NB4 (cell line): Measurements from ENCODE around the gene ERFL.

Source experiments
- DNase-seq: peaks from one replicate; pipeline ENCODE4 v3.0.0; 2010; ENCODE audit warnings: low read depth
- H3K4me3 ChIP-seq: one replicate; pipeline ENCODE4 v1.5.1; 2011; ENCODE audit warnings: mild to moderate bottlenecking, low read depth, low read length, moderate library complexity
- CTCF ChIP-seq: IDR thresholded peaks from one replicate; pipeline ENCODE4 v1.5.1; 2012; ENCODE audit warnings: low read depth, low read length
- MYC ChIP-seq: IDR thresholded peaks from 2 replicates; pipeline ENCODE4 v1.6.1; 2011; ENCODE audit warnings: low read depth, low read length
- POLR2A ChIP-seq: IDR thresholded peaks from 2 replicates; pipeline ENCODE4 v1.6.1; 2011; ENCODE audit warnings: mild to moderate bottlenecking; ENCODE audit not compliant: insufficient read length; ENCODE audit errors: extremely low read depth
- TF ChIP-seq, protein P1 (sequence below): IDR thresholded peaks from 2 replicates; pipeline ENCODE4 v1.6.1; 2011; ENCODE audit warnings: low read depth, low read length

The ERFL gene

GRCh38 chr19:41895745-41896580 lies 32.3 kb downstream of the ERFL start:
- DNase-seq, result no peak
- TF ChIP-seq MYC (no peak), CTCF (peak; percentile 19)
- TF ChIP-seq, protein P1, sequence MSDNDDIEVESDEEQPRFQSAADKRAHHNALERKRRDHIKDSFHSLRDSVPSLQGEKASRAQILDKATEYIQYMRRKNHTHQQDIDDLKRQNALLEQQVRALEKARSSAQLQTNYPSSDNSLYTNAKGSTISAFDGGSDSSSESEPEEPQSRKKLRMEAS, result no peak

DNA sequence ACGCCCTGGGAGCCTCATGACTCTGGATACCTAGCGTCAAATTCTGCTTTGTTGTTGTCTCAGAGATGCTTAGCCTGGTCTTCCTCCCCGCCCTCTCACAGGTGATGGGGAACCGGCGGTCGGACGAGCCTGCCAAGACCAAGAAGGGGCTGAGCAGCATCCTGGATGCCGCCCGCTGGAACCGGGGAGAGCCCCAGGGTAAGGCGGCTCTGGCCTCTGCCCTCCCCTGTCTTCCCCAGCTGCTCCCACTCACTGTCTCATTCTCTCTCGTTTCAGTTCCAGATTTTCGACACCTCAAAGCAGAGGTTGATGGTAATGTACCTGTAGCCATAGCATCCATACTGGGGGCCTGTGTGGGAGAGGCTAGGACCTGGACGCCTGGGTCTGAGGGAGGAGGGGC lies 33.9 kb downstream of the ERFL start:
- H3K4me3 ChIP-seq, result no peak overlapping the region
- TF ChIP-seq, protein P1, result no peak
- TF ChIP-seq MYC, result no peak
- TF ChIP-seq CTCF, result no peak
- TF ChIP-seq POLR2A, result no peak
- no peak for DNase-seq

More at GRCh38 chr19:41895745-41896580, 32.3 kb downstream of the ERFL start:
- no peak overlapping the region for H3K4me3 ChIP-seq

- peak; percentile 40 for DNase-seq
These were observed 34.4 kb downstream of the ERFL start for GRCh38 chr19:41893899-41894298.

GRCh38 chr19:41892173-41892902 lies 35.9 kb downstream of the ERFL start:
- no peak for DNase-seq
- H3K4me3 ChIP-seq, result no peak overlapping the region
- TF ChIP-seq, protein P1, result no peak
- TF ChIP-seq CTCF (no peak), POLR2A (no peak), MYC (no peak)

More at GRCh38 chr19:41893899-41894298, 34.4 kb downstream of the ERFL start:
- peak; percentile 13 for TF ChIP-seq CTCF
- no peak for TF ChIP-seq POLR2A
- H3K4me3 ChIP-seq, result no peak overlapping the region

DNA sequence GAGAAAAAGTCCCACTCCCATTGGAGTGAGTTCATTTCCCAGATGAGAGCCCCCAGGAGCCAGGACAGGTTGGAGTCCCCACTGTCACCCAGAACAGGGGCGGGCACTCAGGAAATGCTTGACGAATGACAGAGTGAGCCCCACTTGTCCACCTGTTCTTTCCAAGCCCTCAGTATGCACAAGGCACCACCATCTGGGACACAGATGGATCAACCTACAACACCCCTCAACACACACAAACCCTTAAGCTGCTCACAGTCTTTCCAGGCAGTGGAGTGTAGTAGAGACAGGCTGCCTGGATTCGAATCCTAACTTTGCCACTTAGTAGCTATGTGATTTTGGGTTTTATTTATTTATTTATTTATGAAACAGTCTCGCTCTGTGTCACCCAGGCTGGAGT lies 37.3 kb downstream of the ERFL start:
- no peak for DNase-seq
- no peak overlapping the region for H3K4me3 ChIP-seq
- TF ChIP-seq POLR2A, result no peak
- TF ChIP-seq, protein P1, result no peak
- TF ChIP-seq CTCF, result no peak
- TF ChIP-seq MYC, result no peak

GRCh38 chr19:41889896-41890295 lies 38.4 kb downstream of the ERFL start:
- TF ChIP-seq CTCF (no peak), POLR2A (no peak), MYC (no peak)
- TF ChIP-seq, protein P1, result no peak
- no peak overlapping the region for H3K4me3 ChIP-seq
- DNase-seq, result no peak
